A549 (cell line): ENCODE data around the gene C1QTNF4.

Source experiments
- CBX2 ChIP-seq: fragments of 200-600 bp; sonication (generic); IDR thresholded peaks from 2 replicates; pipeline ENCODE4 v1.6.1; 2016; ENCODE audit warnings: low read depth, mild to moderate bottlenecking, borderline replicate concordance
- CEBPB ChIP-seq, 2 experiments: fragments of >200 bp in 1 of 2; sonication (Bioruptor Twin) in 1 of 2; formaldehyde crosslinking in 1 of 2; IDR thresholded peaks; 2 replicates each; pipeline ENCODE4 v1.6.1; 2012 to 2016
- CHD2 ChIP-seq: fragments of 150-350 bp; IDR thresholded peaks from 2 replicates; pipeline ENCODE4 v1.6.1; 2014; ENCODE audit warnings: low read length; ENCODE audit not compliant: partially characterized antibody
- CTCF ChIP-seq: fragments of >200 bp; sonication (Bioruptor Twin); formaldehyde crosslinking; IDR thresholded peaks from 3 replicates; pipeline ENCODE4 v1.5.1; 2016
- ELK1 ChIP-seq: fragments of 150-350 bp; IDR thresholded peaks from 2 replicates; pipeline ENCODE4 v1.6.1; 2014; ENCODE audit warnings: low read depth, mild to moderate bottlenecking, low read length
- EP300 ChIP-seq, 2 experiments: fragments of >200 bp; sonication (Bioruptor Twin); formaldehyde crosslinking; IDR thresholded peaks; 2 replicates in 1 of 2; 3 replicates in 1 of 2; pipeline ENCODE4 v1.6.1; 2016 to 2017
- PHF8 ChIP-seq: fragments of 200-600 bp; sonication (generic); IDR thresholded peaks from 2 replicates; pipeline ENCODE4 v1.6.1; 2016; ENCODE audit warnings: low read depth, mild to moderate bottlenecking, antibody characterized with exemption, moderate library complexity, borderline replicate concordance
- POLR2A ChIP-seq: IDR thresholded peaks from 2 replicates; pipeline ENCODE4 v1.6.1; 2012; ENCODE audit warnings: mild to moderate bottlenecking, low read length

GRCh38 chr11:47626234-47626633 lies 32.0 kb upstream of the C1QTNF4 start:
- TF ChIP-seq CBX2: no peak
- TF ChIP-seq PHF8: no peak
- TF ChIP-seq CTCF: no peak
- no peak for TF ChIP-seq EP300 (IDR thresholded peaks at IDR 0.05)
- TF ChIP-seq CEBPB (IDR thresholded peaks at IDR 0.05): no peak
- no peak for TF ChIP-seq ELK1
- TF ChIP-seq POLR2A: no peak
- no peak for TF ChIP-seq CHD2
